ENCODE measurements around the gene HMGB3. TPM values are rescaled to one million over a fixed set of nuclear protein-coding genes. Genes with fewer than 3 reads are reported as not detected.

The HMGB3 gene
- polyA plus RNA-seq, 1 of the 3 experiments (the other 2 are of a cell fraction), result 11.3 TPM

DNA sequence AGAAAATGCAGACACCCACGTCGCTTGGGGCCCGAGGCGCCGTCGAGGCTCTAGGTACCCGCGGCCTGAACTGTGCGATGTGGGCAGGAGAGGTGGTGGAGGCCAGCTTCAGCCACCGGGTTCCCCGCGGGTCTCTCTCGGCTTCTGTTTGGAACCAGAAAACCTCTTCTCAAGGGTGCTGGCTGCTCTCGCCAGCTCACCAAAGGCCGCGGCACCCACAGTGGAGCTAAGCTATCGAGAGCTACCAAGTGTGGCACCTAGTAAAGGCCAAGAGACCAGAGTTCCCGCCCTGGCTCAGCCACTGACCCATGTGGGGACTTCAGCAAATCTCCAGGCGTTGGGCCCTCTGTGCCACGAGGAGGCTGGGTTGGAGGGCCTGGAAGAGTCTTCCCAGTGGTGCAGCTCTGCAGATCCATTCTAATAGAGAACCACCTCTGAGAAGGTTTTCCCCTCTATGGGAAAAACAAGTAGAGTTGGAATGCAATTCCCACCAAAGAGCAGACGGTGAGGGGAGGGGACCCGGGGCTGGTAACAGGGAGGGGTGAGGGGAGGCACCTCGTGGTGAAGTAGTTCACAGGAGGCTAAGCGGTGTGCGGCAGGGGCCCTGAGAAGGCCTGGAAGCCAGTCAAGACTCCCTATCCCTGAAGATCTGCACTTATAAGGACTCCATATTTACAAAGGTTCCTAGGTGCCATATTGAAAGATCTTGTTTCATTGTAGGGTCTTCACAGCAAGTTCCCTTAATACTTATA, 5.5 kb upstream of the HMGB3 start (continued):
- TF ChIP-seq CTCF (IDR thresholded peaks at IDR 0.05), result no peak
- no peak for TF ChIP-seq CHD2 (IDR thresholded peaks at IDR 0.05; ENCODE audit: low read length, partially characterized antibody)
- TF ChIP-seq, protein P1, sequence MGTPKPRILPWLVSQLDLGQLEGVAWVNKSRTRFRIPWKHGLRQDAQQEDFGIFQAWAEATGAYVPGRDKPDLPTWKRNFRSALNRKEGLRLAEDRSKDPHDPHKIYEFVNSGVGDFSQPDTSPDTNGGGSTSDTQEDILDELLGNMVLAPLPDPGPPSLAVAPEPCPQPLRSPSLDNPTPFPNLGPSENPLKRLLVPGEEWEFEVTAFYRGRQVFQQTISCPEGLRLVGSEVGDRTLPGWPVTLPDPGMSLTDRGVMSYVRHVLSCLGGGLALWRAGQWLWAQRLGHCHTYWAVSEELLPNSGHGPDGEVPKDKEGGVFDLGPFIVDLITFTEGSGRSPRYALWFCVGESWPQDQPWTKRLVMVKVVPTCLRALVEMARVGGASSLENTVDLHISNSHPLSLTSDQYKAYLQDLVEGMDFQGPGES (IDR thresholded peaks at IDR 0.05; ENCODE audit: low read depth, low read length), result no peak

GRCh38 chrX:150980186-150980585, 2.9 kb upstream of the HMGB3 start:
- Histone ChIP-seq H3K27ac (ENCODE audit: low read depth in 2 of 2, low read length in 1 of 2) (no peak overlapping the region), H4K20me1 (ENCODE audit: insufficient read depth) (no peaks in the 10 kb centered on the region), H3K4me2 (no peak overlapping the region), H3F3A (replicated peaks; ENCODE audit: insufficient read depth) (no peaks in the 10 kb centered on the region), H2AFZ (ENCODE audit: low read depth) (no peak overlapping the region), H3K4me3 (ENCODE audit: low read depth in 2 of 2, low read length in 1 of 2) (no peak overlapping the region), H3K9me2 (no peaks in the 10 kb centered on the region), H3K36me3 (replicated peaks in 1 of 2; ENCODE audit: control insufficient read depth in 1 of 2, insufficient read depth in 2 of 2, low read length in 1 of 2) (no peaks in the 10 kb centered on the region), H3K79me2 (ENCODE audit: insufficient read depth) (peaks cover 8% of the 10 kb centered on the region), H3K27me3 (ENCODE audit: insufficient read depth) (no peaks in the 10 kb centered on the region), H3K9me3 (no peaks in the 10 kb centered on the region), H3K4me1 (ENCODE audit: control insufficient read depth in 1 of 2, insufficient read depth in 2 of 2, low read depth in 1 of 2, low read length in 1 of 2) (peaks cover 0 to 1% of the 10 kb centered on the region in 2 experiments; a peak in 1 of 4 replicates), H3K9ac (no peak overlapping the region)
- POLR2A ChIA-PET, result no interaction called here
- no peak for TF ChIP-seq PBX3 (IDR thresholded peaks at IDR 0.05)
- no peak for TF ChIP-seq POLR2AphosphoS5 (IDR thresholded peaks at IDR 0.05; ENCODE audit: low read depth, low read length)
- TF ChIP-seq SIN3A (IDR thresholded peaks at IDR 0.05; ENCODE audit: borderline replicate concordance, low read depth, low read length), result no peak
- CTCF ChIA-PET, result no interaction called here
- 53% methylated on average over 5 of the region's 5 CpGs for WGBS (ENCODE audit: low lambda C conversion rate)
- DNase-seq, result no peak

GRCh38 chrX:150980711-150981110, 2.4 kb upstream of the HMGB3 start:
- Histone ChIP-seq H4K20me1 (ENCODE audit: insufficient read depth) (no peaks in the 10 kb centered on the region), H3K36me3 (replicated peaks in 1 of 2; ENCODE audit: control insufficient read depth in 1 of 2, insufficient read depth in 2 of 2, low read length in 1 of 2) (no peaks in the 10 kb centered on the region), H3K9me3 (no peaks in the 10 kb centered on the region), H3K4me3 (ENCODE audit: low read depth in 2 of 2, low read length in 1 of 2) (no peak overlapping the region), H3K4me2 (no peak overlapping the region), H3F3A (replicated peaks; ENCODE audit: insufficient read depth) (no peaks in the 10 kb centered on the region), H3K9ac (no peak overlapping the region), H3K27me3 (ENCODE audit: insufficient read depth) (no peaks in the 10 kb centered on the region), H3K9me2 (no peaks in the 10 kb centered on the region), H3K79me2 (ENCODE audit: insufficient read depth) (peaks cover 13% of the 10 kb centered on the region), H3K4me1 (ENCODE audit: control insufficient read depth in 1 of 2, insufficient read depth in 2 of 2, low read depth in 1 of 2, low read length in 1 of 2) (peaks cover 0 to 3% of the 10 kb centered on the region in 2 experiments; a peak in 1 of 4 replicates), H2AFZ (ENCODE audit: low read depth) (no peak overlapping the region), H3K27ac (ENCODE audit: low read depth in 2 of 2, low read length in 1 of 2) (no peak overlapping the region)
- ChIA-PET CTCF (no interaction called here), POLR2A (no interaction called here)
- DNase-seq, result no peak
- WGBS (ENCODE audit: low lambda C conversion rate), result 41% methylated on average over 2 of the region's 4 CpGs
- no peak for TF ChIP-seq NFIC (IDR thresholded peaks at IDR 0.05; ENCODE audit: borderline replicate concordance)
- no peak for TF ChIP-seq NRF1 (IDR thresholded peaks at IDR 0.05; ENCODE audit: low read depth, low read length)
- no peak for TF ChIP-seq FOXJ3 (CRISPR knock-in tag; IDR thresholded peaks at IDR 0.05)
- TF ChIP-seq, protein P2, sequence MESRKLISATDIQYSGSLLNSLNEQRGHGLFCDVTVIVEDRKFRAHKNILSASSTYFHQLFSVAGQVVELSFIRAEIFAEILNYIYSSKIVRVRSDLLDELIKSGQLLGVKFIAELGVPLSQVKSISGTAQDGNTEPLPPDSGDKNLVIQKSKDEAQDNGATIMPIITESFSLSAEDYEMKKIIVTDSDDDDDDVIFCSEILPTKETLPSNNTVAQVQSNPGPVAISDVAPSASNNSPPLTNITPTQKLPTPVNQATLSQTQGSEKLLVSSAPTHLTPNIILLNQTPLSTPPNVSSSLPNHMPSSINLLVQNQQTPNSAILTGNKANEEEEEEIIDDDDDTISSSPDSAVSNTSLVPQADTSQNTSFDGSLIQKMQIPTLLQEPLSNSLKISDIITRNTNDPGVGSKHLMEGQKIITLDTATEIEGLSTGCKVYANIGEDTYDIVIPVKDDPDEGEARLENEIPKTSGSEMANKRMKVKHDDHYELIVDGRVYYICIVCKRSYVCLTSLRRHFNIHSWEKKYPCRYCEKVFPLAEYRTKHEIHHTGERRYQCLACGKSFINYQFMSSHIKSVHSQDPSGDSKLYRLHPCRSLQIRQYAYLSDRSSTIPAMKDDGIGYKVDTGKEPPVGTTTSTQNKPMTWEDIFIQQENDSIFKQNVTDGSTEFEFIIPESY (IDR thresholded peaks at IDR 0.05; ENCODE audit: borderline replicate concordance, low read depth), result no peak
- TF ChIP-seq TCF12 (IDR thresholded peaks at IDR 0.05), result no peak
- no peak for TF ChIP-seq CTCF (IDR thresholded peaks at IDR 0.05)
- TF ChIP-seq TAF1 (IDR thresholded peaks at IDR 0.05; ENCODE audit: borderline replicate concordance, low read depth, low read length), result no peak
- TF ChIP-seq, protein P1 (IDR thresholded peaks at IDR 0.05; ENCODE audit: low read depth, low read length), result no peak
- TF ChIP-seq FOXM1 (IDR thresholded peaks at IDR 0.05; ENCODE audit: low read depth), result no peak
- TF ChIP-seq RCOR1 (IDR thresholded peaks at IDR 0.05; ENCODE audit: low read length), result no peak
- TF ChIP-seq RFX5 (IDR thresholded peaks at IDR 0.05; ENCODE audit: low read length), result no peak

All from SK-N-SH (cell line).